IPS-NIHi7 (cell line): ENCODE results near the gene PLA2G4E.

ENCODE experiments used
- DNase-seq: peaks from one replicate; pipeline ENCODE4 v3.0.0; 2012; ENCODE audit warnings: mixed read lengths; ENCODE audit errors: extremely low spot score

PLA2G4E gene

DNA sequence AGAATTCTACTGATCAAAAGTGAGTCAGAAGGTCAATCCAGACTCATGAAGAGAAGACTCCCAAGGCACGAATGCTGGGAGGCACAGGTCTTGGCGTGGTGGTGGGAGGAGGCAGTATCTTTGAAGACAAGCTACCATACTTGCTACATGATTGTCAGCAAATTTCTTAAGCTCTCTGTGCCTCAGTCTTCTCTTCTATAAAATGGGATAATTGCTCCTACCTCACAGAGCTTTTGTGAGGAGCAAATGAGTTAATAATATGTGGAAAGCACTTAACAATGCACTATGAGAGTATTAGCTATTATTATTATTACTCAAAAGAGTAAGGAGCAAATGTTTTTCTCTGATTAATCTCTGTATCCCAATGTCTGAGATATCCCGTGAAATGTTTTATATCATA lies 84.7 kb downstream of the PLA2G4E start:
- DNase-seq: no peak

DNA sequence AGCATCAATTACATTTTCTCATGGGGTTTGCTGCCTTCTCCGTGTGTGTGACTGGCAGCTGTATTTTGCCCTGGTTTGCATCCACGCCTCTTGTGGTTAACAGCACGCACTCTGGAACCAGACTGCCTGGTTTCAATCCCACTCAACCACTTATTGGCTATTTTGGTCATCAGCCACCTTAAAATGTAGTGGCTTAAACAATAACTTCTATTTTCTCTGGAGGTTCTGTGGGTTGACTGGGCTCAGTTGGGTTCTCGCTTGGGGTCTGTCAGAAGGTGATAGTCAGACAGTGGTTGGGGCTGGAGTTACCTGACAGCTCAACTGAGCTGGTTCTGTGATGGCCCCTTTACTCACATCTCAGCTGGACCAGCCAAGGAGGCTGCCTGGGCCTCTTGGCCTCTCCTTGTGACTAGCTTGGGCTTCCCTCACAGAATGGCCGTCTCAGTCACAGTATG lies 85.2 kb downstream of the PLA2G4E start:
- DNase-seq: no peak

DNA sequence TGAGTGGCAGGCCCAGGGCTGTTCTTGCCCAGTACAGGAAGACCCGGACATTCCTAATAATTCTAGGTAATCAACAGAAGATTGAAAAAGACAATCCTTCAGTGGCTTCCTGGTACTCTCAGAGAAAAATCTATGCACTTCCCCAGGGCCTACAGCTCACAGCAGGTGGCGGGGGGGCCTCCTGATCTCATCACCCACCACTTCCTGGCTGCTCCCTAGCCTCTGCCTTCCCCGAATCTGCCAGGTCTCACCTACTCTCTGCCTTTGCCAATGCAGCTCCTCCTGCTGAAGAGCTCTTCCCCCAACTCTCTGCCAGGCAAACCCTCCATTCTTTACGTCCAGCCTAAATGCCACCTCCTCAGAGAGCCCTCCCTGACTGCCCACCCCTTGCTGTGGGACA lies 86.0 kb downstream of the PLA2G4E start:
- peak; percentile 67 for DNase-seq

DNA sequence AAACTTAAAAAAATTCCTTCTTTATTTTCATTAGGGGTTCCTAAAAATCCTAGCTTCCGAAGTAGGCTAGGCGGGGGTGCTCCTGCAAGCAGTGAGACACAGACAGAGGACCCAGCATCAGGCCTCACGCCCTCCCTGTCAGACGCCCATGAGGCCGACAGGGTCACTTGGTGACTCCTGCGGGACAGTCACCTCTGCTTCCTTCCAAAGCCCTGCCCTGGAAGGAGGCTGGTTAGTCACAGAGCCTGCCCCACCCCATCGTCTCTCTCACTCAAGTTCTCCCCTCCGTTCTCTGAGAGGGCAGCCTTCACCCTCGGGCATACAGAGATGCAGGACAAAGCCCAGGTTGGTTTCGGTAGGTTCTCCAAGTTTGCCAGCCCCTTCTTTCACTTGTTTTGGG lies 87.1 kb downstream of the PLA2G4E start:
- DNase-seq: no peak

GRCh38 chr15:41933326-41933725 lies 87.5 kb downstream of the PLA2G4E start:
- DNase-seq: no peak

DNA sequence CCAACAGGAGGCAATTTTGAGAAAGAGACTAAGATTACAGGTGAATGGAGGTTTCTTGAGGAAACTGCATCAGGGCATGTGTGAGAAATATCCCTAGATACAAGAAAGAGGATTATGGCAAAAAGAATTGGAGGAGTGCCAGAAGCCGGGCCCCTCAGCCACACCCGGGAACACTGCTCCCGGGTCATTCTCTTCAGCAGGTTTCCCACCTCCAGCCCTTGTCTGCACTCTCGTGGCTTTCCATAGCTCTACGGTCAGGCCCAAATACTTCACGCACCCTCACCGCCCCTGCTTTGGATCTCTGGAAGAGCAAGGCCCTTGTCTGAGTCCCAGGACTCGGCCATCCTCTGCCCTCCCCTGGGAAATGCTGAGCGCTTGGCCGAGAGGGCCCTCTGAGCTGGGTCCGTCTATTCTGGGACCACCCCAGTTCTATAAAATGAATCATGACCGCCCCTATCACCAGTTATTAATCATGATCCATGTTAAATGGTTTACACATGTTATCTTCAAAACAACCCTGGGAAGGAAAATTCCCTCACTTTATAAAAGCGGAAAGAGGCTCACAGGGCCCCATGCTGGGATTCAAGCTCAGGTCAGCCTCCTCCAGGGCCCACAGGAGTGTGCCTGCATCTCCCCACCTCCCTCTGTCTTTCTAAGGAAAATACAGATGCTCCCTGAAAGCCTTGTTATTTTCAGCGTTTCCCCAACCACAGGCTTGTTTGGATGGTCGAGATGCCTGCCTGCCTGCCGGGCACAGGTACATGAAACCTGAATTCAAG lies 88.1 kb downstream of the PLA2G4E start:
- no peak for DNase-seq

DNA sequence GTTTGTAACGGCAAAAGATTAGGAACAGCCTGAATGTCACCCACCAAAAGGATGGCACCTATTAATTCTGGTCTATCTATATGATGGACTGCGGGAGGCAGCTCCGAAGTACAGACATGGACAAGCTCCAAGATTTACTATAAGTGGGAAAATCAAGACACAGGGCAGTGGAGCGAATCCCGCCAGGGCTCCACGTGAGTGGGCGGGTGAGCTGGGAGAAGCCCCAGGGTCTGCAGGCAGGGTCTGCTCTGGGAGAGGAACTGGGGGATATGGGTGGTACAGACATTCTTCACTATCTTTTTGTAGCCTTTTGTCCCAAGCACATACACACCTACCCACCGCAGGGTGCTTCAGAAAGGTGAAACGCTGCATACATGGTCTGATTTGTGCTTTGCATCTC lies 88.7 kb downstream of the PLA2G4E start:
- no peak for DNase-seq
